ENCODE data around the gene INMT.

GRCh38 chr7:30722671-30723070, 29.3 kb upstream of the INMT start:
- TF ChIP-seq, protein P1, sequence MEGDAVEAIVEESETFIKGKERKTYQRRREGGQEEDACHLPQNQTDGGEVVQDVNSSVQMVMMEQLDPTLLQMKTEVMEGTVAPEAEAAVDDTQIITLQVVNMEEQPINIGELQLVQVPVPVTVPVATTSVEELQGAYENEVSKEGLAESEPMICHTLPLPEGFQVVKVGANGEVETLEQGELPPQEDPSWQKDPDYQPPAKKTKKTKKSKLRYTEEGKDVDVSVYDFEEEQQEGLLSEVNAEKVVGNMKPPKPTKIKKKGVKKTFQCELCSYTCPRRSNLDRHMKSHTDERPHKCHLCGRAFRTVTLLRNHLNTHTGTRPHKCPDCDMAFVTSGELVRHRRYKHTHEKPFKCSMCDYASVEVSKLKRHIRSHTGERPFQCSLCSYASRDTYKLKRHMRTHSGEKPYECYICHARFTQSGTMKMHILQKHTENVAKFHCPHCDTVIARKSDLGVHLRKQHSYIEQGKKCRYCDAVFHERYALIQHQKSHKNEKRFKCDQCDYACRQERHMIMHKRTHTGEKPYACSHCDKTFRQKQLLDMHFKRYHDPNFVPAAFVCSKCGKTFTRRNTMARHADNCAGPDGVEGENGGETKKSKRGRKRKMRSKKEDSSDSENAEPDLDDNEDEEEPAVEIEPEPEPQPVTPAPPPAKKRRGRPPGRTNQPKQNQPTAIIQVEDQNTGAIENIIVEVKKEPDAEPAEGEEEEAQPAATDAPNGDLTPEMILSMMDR (IDR thresholded peaks at IDR 0.05) = no peak
- TF ChIP-seq, protein P2, sequence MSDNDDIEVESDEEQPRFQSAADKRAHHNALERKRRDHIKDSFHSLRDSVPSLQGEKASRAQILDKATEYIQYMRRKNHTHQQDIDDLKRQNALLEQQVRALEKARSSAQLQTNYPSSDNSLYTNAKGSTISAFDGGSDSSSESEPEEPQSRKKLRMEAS (IDR thresholded peaks at IDR 0.05; ENCODE audit: low read depth) = no peak
- TF ChIP-seq ELF1 (IDR thresholded peaks at IDR 0.05) = no peak
- no peak for TF ChIP-seq POLR2AphosphoS5 (IDR thresholded peaks at IDR 0.05; ENCODE audit: low read depth, low read length)
- TF ChIP-seq YY1 (IDR thresholded peaks at IDR 0.05; ENCODE audit: low read depth) = no peak
- TF ChIP-seq, protein P3, sequence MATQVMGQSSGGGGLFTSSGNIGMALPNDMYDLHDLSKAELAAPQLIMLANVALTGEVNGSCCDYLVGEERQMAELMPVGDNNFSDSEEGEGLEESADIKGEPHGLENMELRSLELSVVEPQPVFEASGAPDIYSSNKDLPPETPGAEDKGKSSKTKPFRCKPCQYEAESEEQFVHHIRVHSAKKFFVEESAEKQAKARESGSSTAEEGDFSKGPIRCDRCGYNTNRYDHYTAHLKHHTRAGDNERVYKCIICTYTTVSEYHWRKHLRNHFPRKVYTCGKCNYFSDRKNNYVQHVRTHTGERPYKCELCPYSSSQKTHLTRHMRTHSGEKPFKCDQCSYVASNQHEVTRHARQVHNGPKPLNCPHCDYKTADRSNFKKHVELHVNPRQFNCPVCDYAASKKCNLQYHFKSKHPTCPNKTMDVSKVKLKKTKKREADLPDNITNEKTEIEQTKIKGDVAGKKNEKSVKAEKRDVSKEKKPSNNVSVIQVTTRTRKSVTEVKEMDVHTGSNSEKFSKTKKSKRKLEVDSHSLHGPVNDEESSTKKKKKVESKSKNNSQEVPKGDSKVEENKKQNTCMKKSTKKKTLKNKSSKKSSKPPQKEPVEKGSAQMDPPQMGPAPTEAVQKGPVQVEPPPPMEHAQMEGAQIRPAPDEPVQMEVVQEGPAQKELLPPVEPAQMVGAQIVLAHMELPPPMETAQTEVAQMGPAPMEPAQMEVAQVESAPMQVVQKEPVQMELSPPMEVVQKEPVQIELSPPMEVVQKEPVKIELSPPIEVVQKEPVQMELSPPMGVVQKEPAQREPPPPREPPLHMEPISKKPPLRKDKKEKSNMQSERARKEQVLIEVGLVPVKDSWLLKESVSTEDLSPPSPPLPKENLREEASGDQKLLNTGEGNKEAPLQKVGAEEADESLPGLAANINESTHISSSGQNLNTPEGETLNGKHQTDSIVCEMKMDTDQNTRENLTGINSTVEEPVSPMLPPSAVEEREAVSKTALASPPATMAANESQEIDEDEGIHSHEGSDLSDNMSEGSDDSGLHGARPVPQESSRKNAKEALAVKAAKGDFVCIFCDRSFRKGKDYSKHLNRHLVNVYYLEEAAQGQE (IDR thresholded peaks at IDR 0.05; ENCODE audit: low read depth, low read length) = no peak
- TF ChIP-seq TAF1 (IDR thresholded peaks at IDR 0.05; ENCODE audit: borderline replicate concordance, low read depth, low read length) = no peak
- TF ChIP-seq EZH2phosphoT487 (IDR thresholded peaks at IDR 0.05; ENCODE audit: borderline replicate concordance, low read depth) = no peak
- TF ChIP-seq GATA2 (CRISPR knock-in tag; IDR thresholded peaks at IDR 0.05) = no peak
- TF ChIP-seq GABPA (IDR thresholded peaks at IDR 0.05; ENCODE audit: low read depth) = no peak

All from SK-N-SH (cell line).